ENCODE measurements around the gene LIPJ. TPM values are rescaled to one million over a fixed set of nuclear protein-coding genes. Genes with fewer than 3 reads are reported as not detected.
A peak's percentile ranks its signal among the peaks of the same experiment; 100 is the strongest.

Gene LIPJ, protein sequence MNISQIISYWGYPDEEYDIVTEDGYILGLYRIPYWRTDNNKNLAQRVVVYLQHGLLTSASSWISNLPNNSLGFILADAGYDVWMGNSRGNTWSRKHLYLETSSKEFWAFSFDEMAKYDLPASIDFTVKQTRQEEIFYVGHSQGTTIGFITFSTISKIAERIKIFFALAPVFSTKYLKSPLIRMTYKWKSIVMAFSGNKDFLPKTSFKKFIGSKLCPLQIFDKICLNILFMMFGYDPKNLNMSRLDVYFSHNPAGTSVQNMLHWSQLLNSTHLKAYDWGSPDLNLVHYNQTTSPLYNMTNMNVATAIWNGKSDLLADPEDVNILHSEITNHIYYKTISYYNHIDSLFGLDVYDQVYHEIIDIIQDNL
- under 1 TPM in 2 of 6 donors, not detected in 4; 0.06 to 0.49 TPM for total RNA-seq

DNA sequence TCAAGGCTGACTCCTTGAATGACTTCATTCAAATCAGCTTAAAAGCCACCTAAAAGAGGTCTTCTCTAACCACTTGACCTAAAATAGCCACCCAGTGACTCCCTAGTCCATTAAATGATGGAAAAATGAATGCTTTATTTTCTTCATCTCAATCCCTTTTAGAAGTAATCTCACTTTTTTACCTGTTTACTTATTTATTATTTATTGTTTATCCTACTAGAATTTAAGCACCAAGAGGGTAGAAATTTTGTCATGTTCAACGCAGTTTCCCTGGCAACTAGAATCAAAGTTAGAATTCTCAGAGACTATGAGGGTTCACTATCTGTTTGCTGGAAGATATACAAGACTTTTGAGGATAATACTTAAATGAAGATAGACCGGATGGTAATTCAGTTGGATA is at the start of gene LIPJ:
Gene LIPJ, plus strand, starts transcription at position 301 of the 400 bp plus-strand sequence. CDS start 3,926 bp downstream, outside the sequence.
- Histone ChIP-seq H3K27me3 (no peaks in the 10 kb centered on the region), H3K36me3 (no peaks in the 10 kb centered on the region), H3K9me3 (no peaks in the 10 kb centered on the region), H3K27ac (no peak within 1 kb of the TSS), H3K4me3 (no peak within 1 kb of the TSS), H3K4me1 (peaks cover 0 to 7% (median 3%) of the 10 kb centered on the region in 4 donors)
- WGBS, 2 donors, result 86 to 98% methylated on average over 2 of the region's 2 CpGs
- TF ChIP-seq POLR2A (IDR thresholded peaks at IDR 0.05) (no peak), POLR2AphosphoS5 (IDR thresholded peaks at IDR 0.05) (no peak), EP300 (IDR thresholded peaks at IDR 0.05) (no peak)
- TF ChIP-seq, protein P1, sequence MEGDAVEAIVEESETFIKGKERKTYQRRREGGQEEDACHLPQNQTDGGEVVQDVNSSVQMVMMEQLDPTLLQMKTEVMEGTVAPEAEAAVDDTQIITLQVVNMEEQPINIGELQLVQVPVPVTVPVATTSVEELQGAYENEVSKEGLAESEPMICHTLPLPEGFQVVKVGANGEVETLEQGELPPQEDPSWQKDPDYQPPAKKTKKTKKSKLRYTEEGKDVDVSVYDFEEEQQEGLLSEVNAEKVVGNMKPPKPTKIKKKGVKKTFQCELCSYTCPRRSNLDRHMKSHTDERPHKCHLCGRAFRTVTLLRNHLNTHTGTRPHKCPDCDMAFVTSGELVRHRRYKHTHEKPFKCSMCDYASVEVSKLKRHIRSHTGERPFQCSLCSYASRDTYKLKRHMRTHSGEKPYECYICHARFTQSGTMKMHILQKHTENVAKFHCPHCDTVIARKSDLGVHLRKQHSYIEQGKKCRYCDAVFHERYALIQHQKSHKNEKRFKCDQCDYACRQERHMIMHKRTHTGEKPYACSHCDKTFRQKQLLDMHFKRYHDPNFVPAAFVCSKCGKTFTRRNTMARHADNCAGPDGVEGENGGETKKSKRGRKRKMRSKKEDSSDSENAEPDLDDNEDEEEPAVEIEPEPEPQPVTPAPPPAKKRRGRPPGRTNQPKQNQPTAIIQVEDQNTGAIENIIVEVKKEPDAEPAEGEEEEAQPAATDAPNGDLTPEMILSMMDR (IDR thresholded peaks at IDR 0.05), result no peak
- DNase-seq, result no peak
- no peak for ATAC-seq (ENCODE audit: low FRiP score in 2 of 2)

DNA sequence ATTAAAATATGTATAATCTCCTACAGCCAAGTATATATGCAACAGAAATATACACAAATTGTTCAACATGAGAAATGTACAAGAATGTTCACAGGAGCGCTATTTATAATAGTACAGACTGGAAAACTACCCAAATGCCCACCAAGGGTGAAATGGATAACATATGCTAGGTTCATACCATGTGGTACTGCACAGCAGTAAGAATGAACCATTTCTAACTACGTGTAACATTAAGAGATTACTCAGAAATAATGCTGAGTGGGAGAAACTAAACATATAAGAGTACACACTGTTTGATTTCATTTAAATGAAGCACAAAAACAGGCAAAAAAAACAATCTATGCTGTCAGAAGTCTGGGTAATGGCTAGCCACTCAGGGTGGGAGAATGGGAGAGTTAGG is 49.2 kb upstream of the LIPJ start:
- ATAC-seq (ENCODE audit: low FRiP score in 2 of 2) (no peak), DNase-seq (no peak)
- 83 to 90% methylated on average over 2 of the region's 2 CpGs for WGBS, 2 donors
- Histone ChIP-seq H3K27me3 (no peaks in the 10 kb centered on the region), H3K36me3 (no peaks in the 10 kb centered on the region), H3K4me1 (peaks cover 0 to 13% (median 10%) of the 10 kb centered on the region in 4 donors), H3K9me3 (no peaks in the 10 kb centered on the region), H3K27ac (peak overlapping the region in 2 of 4 donors; percentile 41 to 43), H3K4me3 (no peak overlapping the region)
- TF ChIP-seq POLR2AphosphoS5 (IDR thresholded peaks at IDR 0.05) (no peak), EP300 (IDR thresholded peaks at IDR 0.05) (no peak)
- TF ChIP-seq, protein P1 (IDR thresholded peaks at IDR 0.05), result no peak

DNA sequence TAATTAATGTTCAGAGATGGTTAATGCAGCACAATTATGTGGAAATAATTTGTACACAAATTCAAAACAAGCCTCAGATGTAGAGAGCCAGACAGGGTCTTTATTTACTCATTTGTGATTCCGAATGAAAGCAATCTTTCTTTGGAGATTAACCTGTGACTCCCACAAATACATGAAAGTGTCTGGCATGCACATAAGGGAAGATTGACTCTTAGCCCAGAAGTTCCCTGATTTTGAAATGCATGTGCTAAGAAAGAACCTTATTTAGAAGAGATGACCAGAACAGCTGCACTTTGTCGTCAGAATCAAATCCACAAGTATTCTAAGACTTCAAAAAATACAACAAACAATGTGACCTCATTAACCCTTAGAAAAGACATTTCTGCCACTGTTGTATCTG is 48.5 kb upstream of the LIPJ start:
- H3K36me3 ChIP-seq, result no peaks in the 10 kb centered on the region

DNA sequence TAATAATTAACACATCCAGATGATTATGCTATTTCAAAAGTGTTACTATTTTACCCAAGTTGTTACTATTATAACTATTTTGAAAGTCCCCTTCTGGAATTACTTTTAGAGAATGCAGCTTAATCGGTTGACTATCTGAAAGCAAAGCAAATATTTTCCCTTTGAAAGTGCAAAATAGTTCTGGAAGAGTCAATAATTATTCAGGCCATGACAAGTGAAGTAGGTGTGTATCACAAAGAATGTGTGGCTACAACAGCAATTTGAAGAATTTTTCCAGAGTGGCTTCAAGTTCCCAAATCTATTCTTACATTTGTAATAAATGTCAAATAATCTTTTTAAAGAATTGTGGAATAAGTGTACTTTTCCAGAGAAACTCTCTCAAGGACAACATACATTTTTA is 46.2 kb upstream of the LIPJ start:
- TF ChIP-seq POLR2A (IDR thresholded peaks at IDR 0.05) (no peak), POLR2AphosphoS5 (IDR thresholded peaks at IDR 0.05) (no peak), EP300 (IDR thresholded peaks at IDR 0.05) (no peak)
- TF ChIP-seq, protein P1 (IDR thresholded peaks at IDR 0.05), result no peak
- Histone ChIP-seq H3K36me3 (no peaks in the 10 kb centered on the region), H3K4me1 (peaks cover 0 to 13% (median 10%) of the 10 kb centered on the region in 4 donors), H3K4me3 (no peak overlapping the region), H3K27me3 (no peaks in the 10 kb centered on the region), H3K27ac (peak overlapping the region; percentile 27 to 73 (median 40)), H3K9me3 (no peaks in the 10 kb centered on the region)
- 51 to 69% methylated on average over 1 of the region's 1 CpG for whole genome bisulfite sequencing, 2 donors
- DNase-seq (no peak), ATAC-seq (ENCODE audit: low FRiP score in 2 of 2) (peak in 1 of 2 donors; percentile 73)

More for the DNA sequence above, 48.5 kb upstream of the LIPJ start:
- Histone ChIP-seq H3K4me1 (peaks cover 0 to 13% (median 10%) of the 10 kb centered on the region in 4 donors), H3K27ac (peak overlapping the region in 2 of 4 donors; percentile 3 to 24), H3K9me3 (no peaks in the 10 kb centered on the region), H3K27me3 (no peaks in the 10 kb centered on the region), H3K4me3 (no peak overlapping the region)
- ATAC-seq (ENCODE audit: low FRiP score in 2 of 2) (peak in 1 of 2 donors; percentile 17), DNase-seq (no peak)
- 46 to 62% methylated on average over 2 of the region's 2 CpGs for WGBS, 2 donors
- TF ChIP-seq POLR2AphosphoS5 (IDR thresholded peaks at IDR 0.05), result no peak
- no peak for TF ChIP-seq POLR2A (IDR thresholded peaks at IDR 0.05)
- TF ChIP-seq, protein P1 (IDR thresholded peaks at IDR 0.05), result no peak
- no peak for TF ChIP-seq EP300 (IDR thresholded peaks at IDR 0.05)

Data from upper lobe of left lung (tissue), 6 donors.